ENCODE data around the gene SCAMP2. TPM values are rescaled to one million over a fixed set of nuclear protein-coding genes. Genes with fewer than 3 reads are reported as not detected.

SCAMP2 gene
- total and polyA plus RNA-seq, 2 experiments from 2014 or later, result 34.7 to 51.3 TPM

- TF ChIP-seq ZNF462 (CRISPR knock-in tag; IDR thresholded peaks at IDR 0.05) (no peak), REST (IDR thresholded peaks at IDR 0.05; ENCODE audit: unreplicated experiment) (no peak), JUNB (IDR thresholded peaks at IDR 0.05; ENCODE audit: unreplicated experiment) (no peak), POLR2AphosphoS5 (IDR thresholded peaks at IDR 0.05; ENCODE audit: low read depth) (no peak)
Measured at GRCh38 chr15:74857671-74858368, 15.3 kb downstream of the SCAMP2 start (continued).

Data from GM23338 (cell line).